ENCODE measurements around the gene LRRC8B. TPM values are rescaled to one million over a fixed set of nuclear protein-coding genes. Genes with fewer than 3 reads are reported as not detected.

LRRC8B gene
- polyA plus RNA-seq, 2 of the 4 experiments (the other 2 are of a cell fraction) = 3.2 to 10.3 TPM

GRCh38 chr1:89624715-89625323, 100.2 kb downstream of the LRRC8B start:
- DNase-seq (ENCODE audit: low read depth in 1 of 2, low spot score in 1 of 2) = no peak
- Histone ChIP-seq H3K4me3 (no peak overlapping the region), H3K9me3 (no peaks in the 10 kb centered on the region), H3K27ac (no peak overlapping the region), H3K4me1 (no peaks in the 10 kb centered on the region), H3K4me2 (no peak overlapping the region)
- CTCF ChIA-PET = interaction anchor here (1.1 to 2.7 kb wide), 2 partner anchors 20 to 138 kb away, joined by 3 to 9 read pairs; no protein-coding TSS in a partner anchor
- ATAC-seq = no peak
- no peak for TF ChIP-seq HEYL (CRISPR knock-in tag; IDR thresholded peaks at IDR 0.05)
- no peak for TF ChIP-seq RFX5 (IDR thresholded peaks at IDR 0.05)
- TF ChIP-seq HOXB5 (CRISPR knock-in tag; IDR thresholded peaks at IDR 0.05) = no peak
- TF ChIP-seq EHMT2 (IDR thresholded peaks at IDR 0.05; ENCODE audit: low read depth) = no peak
- TF ChIP-seq PHF8 (IDR thresholded peaks at IDR 0.05; ENCODE audit: borderline replicate concordance, low read depth) = no peak
- TF ChIP-seq JUNB (IDR thresholded peaks at IDR 0.05) = no peak
- TF ChIP-seq TFCP2L1 (CRISPR knock-in tag; IDR thresholded peaks at IDR 0.05) = no peak
- TF ChIP-seq MAFK (IDR thresholded peaks at IDR 0.05; ENCODE audit: partially characterized antibody) = no peak
- no peak for TF ChIP-seq RARB (CRISPR knock-in tag; IDR thresholded peaks at IDR 0.05)
- TF ChIP-seq FOSL2 (IDR thresholded peaks at IDR 0.05) = no peak
- TF ChIP-seq FOSL2 (CRISPR knock-in tag; IDR thresholded peaks at IDR 0.05) = no peak
- no peak for TF ChIP-seq FOSB (CRISPR knock-in tag; IDR thresholded peaks at IDR 0.05)
- TF ChIP-seq ZSCAN20 (CRISPR knock-in tag; IDR thresholded peaks at IDR 0.05) = no peak
- TF ChIP-seq MYC (IDR thresholded peaks at IDR 0.05; ENCODE audit: borderline replicate concordance, low read length) = no peak
- no peak for TF ChIP-seq SMC3 (IDR thresholded peaks at IDR 0.05)
- TF ChIP-seq HDAC2 (IDR thresholded peaks at IDR 0.05) = no peak
- no peak for TF ChIP-seq PBX3 (IDR thresholded peaks at IDR 0.05)
- TF ChIP-seq NFE2L2 (conservative IDR thresholded peaks at IDR 0.05; ENCODE audit: low read length) = no peak
- no peak for TF ChIP-seq KDM5A (IDR thresholded peaks at IDR 0.05)
- TF ChIP-seq BHLHE40 (IDR thresholded peaks at IDR 0.05; ENCODE audit: low read depth, low read length) = no peak
- TF ChIP-seq REST (IDR thresholded peaks at IDR 0.05) = no peak
- POLR2A ChIA-PET = no interaction called here
- FAIRE-seq = no peak
- WGBS (ENCODE audit: missing lambda C conversion rate) = 88% methylated on average over 4 of the region's 4 CpGs

GRCh38 chr1:89627596-89627962, 103.0 kb downstream of the LRRC8B start:
- CTCF ChIA-PET = interaction anchor here (0.7 to 2.7 kb wide), 2 partner anchors 135 to 144 kb away, joined by 3 to 12 read pairs; no protein-coding TSS in a partner anchor
- Histone ChIP-seq H3K9me3 (no peaks in the 10 kb centered on the region), H3K4me3 (no peak overlapping the region), H3K4me1 (peaks cover 5% of the 10 kb centered on the region; the same call in 1 of the 3 replicates), H3K4me2 (no peak overlapping the region), H3K27ac (no peak overlapping the region)
- POLR2A ChIA-PET = no interaction called here
- ATAC-seq (no peak), DNase-seq (ENCODE audit: low read depth in 1 of 2, low spot score in 1 of 2) (no peak), FAIRE-seq (no peak)
- TF ChIP-seq EHMT2 (IDR thresholded peaks at IDR 0.05; ENCODE audit: low read depth) (no peak), PHF8 (IDR thresholded peaks at IDR 0.05; ENCODE audit: borderline replicate concordance, low read depth) (no peak), CHD4 (IDR thresholded peaks at IDR 0.05; ENCODE audit: borderline replicate concordance) (no peak), FOXS1 (CRISPR knock-in tag; IDR thresholded peaks at IDR 0.05) (no peak), RFX5 (IDR thresholded peaks at IDR 0.05) (no peak), RCOR1 (IDR thresholded peaks at IDR 0.05; ENCODE audit: low read depth, low read length) (no peak), RNF2 (IDR thresholded peaks at IDR 0.05; ENCODE audit: borderline replicate concordance, low read depth) (no peak), ZC3H11A (IDR thresholded peaks at IDR 0.05) (no peak), ESRRA (IDR thresholded peaks at IDR 0.05; ENCODE audit: borderline replicate concordance, low read length) (no peak), CBX2 (IDR thresholded peaks at IDR 0.05; ENCODE audit: borderline replicate concordance, low read depth) (no peak), SREBF2 (IDR thresholded peaks at IDR 0.05) (no peak), TP53 (CRISPR knock-in tag; IDR thresholded peaks at IDR 0.05) (no peak), ATOH8 (CRISPR knock-in tag; IDR thresholded peaks at IDR 0.05; ENCODE audit: low read depth) (no peak)

All from A549 (cell line).